Mesothelial cell of epicardium (in vitro differentiated cells): ENCODE data around the gene STAP2. TPM values are rescaled to one million over a fixed set of nuclear protein-coding genes. Genes with fewer than 3 reads are reported as not detected.
"Not testable (repeated sequence)": the region's sequence is repeated elsewhere in the genome, so short reads cannot be mapped to it uniquely, and the experiment has no call there.

Experiments
- DNase-seq, 2 experiments: peaks; one replicate each; pipeline ENCODE4 v3.0.0; 2021; ENCODE audit warnings: low spot score in 2 of 2; ENCODE audit not compliant: unreplicated experiment in 2 of 2
- H3K27ac Mint-ChIP-seq: 2 replicates; pipeline ENCODE4 v1.8.0; 2021; ENCODE audit warnings: mixed read lengths
- H3K27me3 Mint-ChIP-seq: 2 replicates; pipeline ENCODE4 v1.8.0; 2021; ENCODE audit warnings: low read depth, mixed read lengths
- H3K36me3 Mint-ChIP-seq: 2 replicates; pipeline ENCODE4 v1.8.0; 2021; ENCODE audit warnings: mixed read lengths
- H3K4me1 Mint-ChIP-seq: 2 replicates; pipeline ENCODE4 v1.8.0; 2021; ENCODE audit warnings: mixed read lengths
- H3K4me3 Mint-ChIP-seq: 2 replicates; pipeline ENCODE4 v1.8.0; 2021; ENCODE audit warnings: mild to moderate bottlenecking, moderate library complexity, mixed read lengths
- H3K9me3 Mint-ChIP-seq: 2 replicates; pipeline ENCODE4 v1.8.0; 2021; ENCODE audit warnings: mixed read lengths
- total RNA-seq: library from RNA; stranded (reverse); gene quantifications from 3 replicates; pipeline ENCODE4 v1.2.1, GENCODE V29; 2021
- TF ChIP-seq, protein P1 (sequence below): fragments of 200-600 bp; sonication (generic); IDR thresholded peaks from one replicate; pipeline ENCODE4 v1.5.0; 2021; ENCODE audit warnings: antibody characterized with exemption; ENCODE audit not compliant: unreplicated experiment

The STAP2 gene
- total RNA-seq, 1 donor from 2014 or later, result 74.0 TPM

DNA sequence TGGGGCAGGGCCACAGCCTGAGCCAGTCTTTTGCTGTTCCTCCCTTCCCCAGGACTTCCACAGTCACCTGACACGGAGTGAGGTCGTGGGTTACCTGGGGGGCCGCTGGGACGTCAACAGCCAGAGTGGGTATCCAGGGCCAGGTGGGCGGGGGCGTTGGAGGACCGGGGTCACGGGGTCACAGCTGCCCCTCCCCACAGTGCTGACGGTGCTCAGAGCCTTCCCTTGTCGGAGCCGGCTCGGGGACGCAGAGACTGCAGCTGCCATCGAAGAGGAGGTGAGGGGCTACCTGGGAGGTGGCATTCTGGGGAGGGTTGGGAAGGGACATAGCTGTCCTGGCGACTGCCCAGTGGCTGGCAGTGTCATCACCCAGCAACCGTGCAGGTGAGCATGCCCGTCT, 16.3 kb upstream of the STAP2 start:
- no peaks in the 10 kb centered on the region for H3K9me3 Mint-ChIP-seq

DNA sequence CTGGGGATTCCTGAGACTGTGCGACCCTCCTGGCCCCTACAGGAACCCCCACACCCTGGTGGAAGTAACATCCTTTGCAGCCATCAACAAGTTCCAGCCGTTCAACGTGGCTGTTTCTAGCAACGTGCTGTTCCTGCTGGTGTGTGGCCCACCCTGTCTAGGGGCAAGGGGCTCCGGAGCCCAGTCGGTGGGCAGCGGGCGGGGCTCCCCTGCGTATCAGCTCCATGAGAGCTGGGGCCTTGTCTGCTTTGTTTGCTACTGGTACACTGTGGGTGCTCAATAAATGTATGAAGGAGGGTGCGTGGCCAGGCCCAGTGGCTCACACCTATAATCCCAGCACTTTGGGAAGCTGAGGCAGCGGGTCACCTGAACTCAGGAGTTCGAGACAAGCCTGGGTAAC, 15.7 kb upstream of the STAP2 start:
- Mint-ChIP-seq H3K9me3 (no peaks in the 10 kb centered on the region), H3K27ac (no peak overlapping the region), H3K36me3 (peaks cover 13% of the 10 kb centered on the region), H3K27me3 (no peaks in the 10 kb centered on the region), H3K4me1 (no peaks in the 10 kb centered on the region), H3K4me3 (no peak overlapping the region)
- TF ChIP-seq, protein P1, sequence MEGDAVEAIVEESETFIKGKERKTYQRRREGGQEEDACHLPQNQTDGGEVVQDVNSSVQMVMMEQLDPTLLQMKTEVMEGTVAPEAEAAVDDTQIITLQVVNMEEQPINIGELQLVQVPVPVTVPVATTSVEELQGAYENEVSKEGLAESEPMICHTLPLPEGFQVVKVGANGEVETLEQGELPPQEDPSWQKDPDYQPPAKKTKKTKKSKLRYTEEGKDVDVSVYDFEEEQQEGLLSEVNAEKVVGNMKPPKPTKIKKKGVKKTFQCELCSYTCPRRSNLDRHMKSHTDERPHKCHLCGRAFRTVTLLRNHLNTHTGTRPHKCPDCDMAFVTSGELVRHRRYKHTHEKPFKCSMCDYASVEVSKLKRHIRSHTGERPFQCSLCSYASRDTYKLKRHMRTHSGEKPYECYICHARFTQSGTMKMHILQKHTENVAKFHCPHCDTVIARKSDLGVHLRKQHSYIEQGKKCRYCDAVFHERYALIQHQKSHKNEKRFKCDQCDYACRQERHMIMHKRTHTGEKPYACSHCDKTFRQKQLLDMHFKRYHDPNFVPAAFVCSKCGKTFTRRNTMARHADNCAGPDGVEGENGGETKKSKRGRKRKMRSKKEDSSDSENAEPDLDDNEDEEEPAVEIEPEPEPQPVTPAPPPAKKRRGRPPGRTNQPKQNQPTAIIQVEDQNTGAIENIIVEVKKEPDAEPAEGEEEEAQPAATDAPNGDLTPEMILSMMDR, result no peak
- DNase-seq, result no peak

More for the DNA sequence above, 16.3 kb upstream of the STAP2 start:
- peaks cover 10% of the 10 kb centered on the region for H3K36me3 Mint-ChIP-seq
- DNase-seq, result no peak
- no peak overlapping the region for H3K4me3 Mint-ChIP-seq
- TF ChIP-seq, protein P1, result no peak
- H3K27ac Mint-ChIP-seq, result no peak overlapping the region
- no peaks in the 10 kb centered on the region for H3K4me1 Mint-ChIP-seq
- H3K27me3 Mint-ChIP-seq, result no peaks in the 10 kb centered on the region

DNA sequence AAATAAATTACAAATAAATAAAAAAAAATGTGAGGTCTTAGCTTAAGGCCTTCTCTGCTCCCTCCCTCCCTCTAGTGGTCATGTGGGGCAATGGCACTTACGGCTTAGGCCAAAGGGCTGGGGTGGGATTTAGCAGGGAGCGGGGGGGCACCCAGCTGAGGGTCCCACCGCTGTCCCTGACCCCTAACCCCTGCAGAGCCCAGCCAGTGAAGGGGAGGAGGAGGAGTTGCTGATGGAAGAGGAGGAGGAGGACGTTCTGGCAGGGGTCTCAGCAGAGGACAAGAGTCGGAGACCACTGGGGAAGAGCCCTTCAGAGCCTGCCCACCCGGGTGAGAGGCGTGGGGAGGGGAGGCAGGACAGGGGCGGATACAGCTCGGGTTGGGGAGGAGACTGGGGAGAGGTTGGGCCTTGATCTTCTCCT, 14.1 kb upstream of the STAP2 start:
- no peaks in the 10 kb centered on the region for H3K27me3 Mint-ChIP-seq
- no peak overlapping the region for H3K27ac Mint-ChIP-seq
- TF ChIP-seq, protein P1, result peak; percentile 96
- H3K4me1 Mint-ChIP-seq, result no peaks in the 10 kb centered on the region
- no peak overlapping the region for H3K4me3 Mint-ChIP-seq
- H3K36me3 Mint-ChIP-seq, result peaks cover 11% of the 10 kb centered on the region
- H3K9me3 Mint-ChIP-seq, result no peaks in the 10 kb centered on the region
- peak; percentile 51 to 76 for DNase-seq

DNA sequence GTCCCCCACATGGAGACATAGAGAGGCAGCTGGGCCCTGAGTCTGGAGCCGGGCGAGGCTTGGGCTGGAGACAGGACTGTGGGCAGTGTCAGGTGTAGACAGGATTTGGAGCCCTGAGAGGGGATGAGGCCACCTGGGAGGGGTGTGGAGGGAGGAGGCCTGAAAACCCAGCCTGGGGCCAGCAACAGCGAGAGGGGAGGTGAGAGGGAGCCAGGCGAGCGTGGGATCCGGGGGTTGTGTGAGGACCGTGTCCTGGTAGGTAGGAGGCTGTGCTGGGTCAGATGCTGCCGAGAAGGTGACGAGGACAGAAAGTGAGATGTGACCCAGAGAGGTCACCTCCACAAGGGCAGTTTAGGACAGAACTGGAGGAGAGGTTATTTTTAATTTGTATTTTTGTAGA, 12.1 kb upstream of the STAP2 start:
- DNase-seq, result no peak
- Mint-ChIP-seq H3K27ac (no peak overlapping the region), H3K36me3 (peaks cover 18% of the 10 kb centered on the region)

DNA sequence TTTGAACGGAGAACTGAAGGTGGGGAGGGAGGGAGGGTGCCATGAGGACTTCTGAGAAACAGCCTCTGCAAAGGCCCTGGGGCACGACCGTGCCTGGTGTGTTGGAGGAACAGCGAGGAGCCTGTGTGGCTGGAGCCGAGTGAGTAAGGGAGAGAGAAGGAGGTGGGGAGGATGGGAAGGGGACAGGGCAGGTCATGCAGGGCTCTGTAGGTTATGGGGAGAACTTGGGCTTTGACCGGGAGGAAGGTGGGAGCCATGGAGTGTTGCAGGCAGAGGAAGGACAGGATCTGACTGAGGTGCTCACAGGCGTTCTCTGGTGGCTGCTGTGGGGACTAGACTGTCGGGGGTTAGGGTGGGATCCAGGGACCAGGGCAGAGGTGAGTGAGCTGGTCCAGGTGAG, 11.5 kb upstream of the STAP2 start:
- TF ChIP-seq, protein P1, result no peak
- no peak for DNase-seq
- Mint-ChIP-seq H3K4me1 (no peaks in the 10 kb centered on the region), H3K27ac (no peak overlapping the region), H3K36me3 (peaks cover 18% of the 10 kb centered on the region), H3K9me3 (no peaks in the 10 kb centered on the region), H3K4me3 (no peak overlapping the region), H3K27me3 (no peaks in the 10 kb centered on the region)

More for the DNA sequence above, 12.1 kb upstream of the STAP2 start:
- Mint-ChIP-seq H3K4me1 (no peaks in the 10 kb centered on the region), H3K4me3 (no peak overlapping the region), H3K27me3 (no peaks in the 10 kb centered on the region), H3K9me3 (no peaks in the 10 kb centered on the region)
- TF ChIP-seq, protein P1, result no peak

DNA sequence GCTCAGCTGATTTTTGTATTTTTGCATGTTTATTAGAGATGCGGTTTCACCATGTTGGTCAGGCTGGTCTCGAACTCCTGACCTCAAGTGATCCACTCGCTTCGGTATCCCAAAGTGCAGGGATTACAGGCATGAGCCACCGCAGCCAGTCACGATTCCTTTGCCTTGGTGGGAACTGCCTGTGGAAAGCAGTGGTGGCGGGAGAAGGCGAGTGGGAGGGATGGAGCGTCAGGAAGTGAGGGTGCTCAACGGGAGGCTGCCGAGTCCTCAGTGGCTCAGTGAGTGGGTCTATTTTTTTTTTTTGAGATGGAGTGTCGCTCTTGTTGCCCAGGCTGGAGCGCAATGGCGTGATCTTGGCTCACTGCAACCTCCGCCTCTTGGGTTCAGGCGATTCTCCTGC, 10.6 kb upstream of the STAP2 start:
- peaks cover 18% of the 10 kb centered on the region for H3K36me3 Mint-ChIP-seq
- H3K4me1 Mint-ChIP-seq, H3K9me3 Mint-ChIP-seq, DNase-seq, H3K4me3 Mint-ChIP-seq, H3K27me3 Mint-ChIP-seq, H3K27ac Mint-ChIP-seq: not testable (repeated sequence)
